Measurements from ENCODE around the gene STX11.

GRCh38 chr6:144110210-144110609, 40.1 kb upstream of the STX11 start:
- no peak for TF ChIP-seq POLR2A (IDR thresholded peaks at IDR 0.05)
- TF ChIP-seq CTCF (IDR thresholded peaks at IDR 0.05), result no peak
